Thyroid gland (tissue), 4 donors: Measurements from ENCODE around the gene SPATS2L. TPM values are rescaled to one million over a fixed set of nuclear protein-coding genes. Genes with fewer than 3 reads are reported as not detected.

Experiments
- DNase-seq, 2 donors: peaks; one replicate each; pipeline ENCODE4 v3.0.0-alpha.2; 2019
- H3K27ac ChIP-seq, 3 donors: fragments of 200-600 bp; sonication (generic); 1 replicate in 2 of 3; 2 replicates in 1 of 3; pipeline ENCODE4 v1.5.1; 2016 to 2019; ENCODE audit warnings: mild to moderate bottlenecking in 1 of 3, moderate library complexity in 1 of 3
- H3K27me3 ChIP-seq: fragments of 200-600 bp; sonication (generic); one replicate; pipeline ENCODE4 v1.5.1; 2019
- H3K36me3 ChIP-seq, 2 donors: fragments of 200-600 bp; sonication (generic); one replicate each; pipeline ENCODE4 v1.5.1; 2016 to 2019
- H3K4me1 ChIP-seq, 2 donors: fragments of 200-600 bp; sonication (generic); one replicate each; pipeline ENCODE4 v1.5.1; 2017 to 2019
- H3K4me3 ChIP-seq, 3 donors: fragments of 200-600 bp; sonication (generic); replicated peaks in 1 of 3; 1 replicate in 2 of 3; 2 replicates in 1 of 3; pipeline ENCODE4 v1.5.1; 2016; ENCODE audit warnings: mild to moderate bottlenecking in 1 of 3
- H3K9me3 ChIP-seq: fragments of 200-600 bp; sonication (generic); one replicate; pipeline ENCODE4 v1.5.1; 2017
- CTCF ChIP-seq, 6 experiments: fragments of 200-600 bp in 3 of 6; fragments of 450-650 bp in 3 of 6; sonication (generic) in 3 of 6; IDR thresholded peaks; one replicate each; pipeline ENCODE4 v1.5.1; 2016 to 2019; ENCODE audit warnings: antibody characterized with exemption in 6 of 6, mild to moderate bottlenecking in 2 of 6, inconsistent platforms in 1 of 6, moderate library complexity in 1 of 6
- POLR2A ChIP-seq, 2 donors: fragments of 450-650 bp; IDR thresholded peaks; one replicate each; pipeline ENCODE4 v1.6.1; 2017; ENCODE audit warnings: antibody characterized with exemption in 2 of 2, mild to moderate bottlenecking in 2 of 2, moderate library complexity in 1 of 2
- WGBS, 2 donors: methylation state at CpG; one replicate each; pipeline ENCODE4 v1.1.5; 2017; 5-methylcytosine and 5-hydroxymethylcytosine counted together
- intact Hi-C: fragments of 100-400 bp; cut with DNase I; formaldehyde crosslinking; loops from one replicate; pipeline ENCODE4 v1.15.1; 2023
- total RNA-seq, 4 donors: library from RNA; depleted of rRNA; stranded (reverse); fragments of >200 nt; gene quantifications; one replicate each; pipeline ENCODE4 v1.2.3, GENCODE V29; 2016

SPATS2L gene
- total RNA-seq, 4 donors from 2014 or later: 41.7 to 101 (median 73.3) TPM

GRCh38 chr2:200456567-200456966 is 150.1 kb downstream of the SPATS2L start:
- H3K27ac ChIP-seq: no peak overlapping the region
- H3K36me3 ChIP-seq: peaks cover 0 to 2% of the 10 kb centered on the region in 2 donors
- peaks cover 0 to 6% of the 10 kb centered on the region in 2 donors for H3K4me1 ChIP-seq
- WGBS, 2 donors: 89 to 93% methylated on average over 2 of the region's 2 CpGs
- H3K4me3 ChIP-seq: no peak overlapping the region
- intact Hi-C loops: no loop called here
- H3K27me3 ChIP-seq: no peaks in the 10 kb centered on the region
- H3K9me3 ChIP-seq: no peaks in the 10 kb centered on the region
- TF ChIP-seq POLR2A (IDR thresholded peaks at IDR 0.05): no peak
- TF ChIP-seq CTCF (IDR thresholded peaks at IDR 0.05): no peak
- DNase-seq: peak in 1 of 2 donors; percentile 18

- Histone ChIP-seq H3K27ac (no peak overlapping the region), H3K27me3 (no peaks in the 10 kb centered on the region), H3K4me1 (peaks cover 0 to 6% of the 10 kb centered on the region in 2 donors), H3K4me3 (no peak overlapping the region), H3K36me3 (peaks cover 0 to 3% of the 10 kb centered on the region in 2 donors), H3K9me3 (no peaks in the 10 kb centered on the region)
- DNase-seq: no peak
- WGBS, 2 donors: 97 to 98% methylated on average over 3 of the region's 3 CpGs
- no peak for TF ChIP-seq POLR2A (IDR thresholded peaks at IDR 0.05)
- intact Hi-C loops: no loop called here
Measured at GRCh38 chr2:200459101-200459500, 152.6 kb downstream of the SPATS2L start.

GRCh38 chr2:200461846-200462710 is 155.6 kb downstream of the SPATS2L start:
- Histone ChIP-seq H3K4me1 (no peaks in the 10 kb centered on the region), H3K27ac (no peak overlapping the region), H3K36me3 (peaks cover 0 to 3% of the 10 kb centered on the region in 2 donors), H3K27me3 (no peaks in the 10 kb centered on the region), H3K4me3 (no peak overlapping the region), H3K9me3 (no peaks in the 10 kb centered on the region)
- no peak for TF ChIP-seq POLR2A (IDR thresholded peaks at IDR 0.05)
- no peak for TF ChIP-seq CTCF (IDR thresholded peaks at IDR 0.05)
- WGBS, 2 donors: 93 to 94% methylated on average over 2 of the region's 2 CpGs
- DNase-seq: no peak
- intact Hi-C loops: no loop called here

- Histone ChIP-seq H3K36me3 (peaks cover 0 to 5% of the 10 kb centered on the region in 2 donors), H3K9me3 (no peaks in the 10 kb centered on the region), H3K4me3 (no peak overlapping the region), H3K27me3 (no peaks in the 10 kb centered on the region), H3K4me1 (no peaks in the 10 kb centered on the region), H3K27ac (no peak overlapping the region)
- TF ChIP-seq POLR2A (IDR thresholded peaks at IDR 0.05) (no peak), CTCF (IDR thresholded peaks at IDR 0.05) (no peak)
- no peak for DNase-seq
- WGBS, 2 donors: 94 to 95% methylated on average over 2 of the region's 2 CpGs
- intact Hi-C loops: no loop called here
Measured at GRCh38 chr2:200463452-200463851, 157.0 kb downstream of the SPATS2L start.

GRCh38 chr2:200466425-200467418 is 160.2 kb downstream of the SPATS2L start:
- Histone ChIP-seq H3K9me3 (no peaks in the 10 kb centered on the region), H3K27me3 (no peaks in the 10 kb centered on the region), H3K36me3 (peaks cover 0 to 18% of the 10 kb centered on the region in 2 donors), H3K4me1 (no peaks in the 10 kb centered on the region), H3K27ac (peak overlapping the region in 2 of 3 donors; percentile 6 to 13), H3K4me3 (no peak overlapping the region)
- intact Hi-C loops: no loop called here
- 78 to 83% methylated on average over 12 of the region's 12 CpGs for WGBS, 2 donors
- TF ChIP-seq POLR2A (IDR thresholded peaks at IDR 0.05): no peak
- no peak for TF ChIP-seq CTCF (IDR thresholded peaks at IDR 0.05)
- DNase-seq: no peak
